Measurements from ENCODE around the gene TMEM30A.

TMEM30A gene

DNA sequence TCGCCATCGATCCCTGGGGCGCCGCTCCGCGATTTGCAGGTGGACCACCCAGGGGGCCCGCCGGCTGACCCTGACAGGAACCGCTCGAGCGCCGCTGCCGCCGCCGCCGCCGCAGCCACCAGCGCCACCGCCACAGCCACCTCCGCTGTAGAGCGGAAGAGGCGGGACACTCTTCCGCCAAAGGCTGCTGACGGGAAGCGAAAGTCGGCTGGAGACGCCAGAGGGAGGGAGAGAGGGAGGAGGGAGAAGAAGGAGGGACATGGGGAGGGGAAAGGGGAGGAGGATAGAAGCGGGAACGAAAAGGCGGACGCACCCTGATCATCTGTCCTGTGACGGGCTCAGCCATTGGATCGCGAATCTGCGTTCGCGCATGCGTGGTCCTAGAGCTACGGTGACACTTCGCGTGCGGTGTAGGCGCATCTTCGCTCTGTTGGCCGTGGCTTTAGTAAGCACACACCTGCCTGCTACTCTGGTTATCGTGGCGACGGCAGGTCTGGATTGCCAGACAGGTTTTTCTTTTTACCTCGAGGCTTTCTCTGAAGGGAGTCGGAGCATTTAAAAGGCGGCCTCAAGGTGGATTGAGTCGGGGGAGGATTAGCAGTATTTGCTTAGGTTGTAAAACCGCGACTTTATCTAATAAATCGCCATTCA lies at the start of gene TMEM30A (continued):
- TF ChIP-seq ZNF211 (tag by site-specific recombination; IDR thresholded peaks at IDR 0.05; ENCODE audit: low read depth) (no peak), ZNF48 (tag by site-specific recombination; IDR thresholded peaks at IDR 0.05) (no peak), ZNF501 (tag by site-specific recombination; IDR thresholded peaks at IDR 0.05) (peak; percentile 68), ZNF423 (tag by site-specific recombination; IDR thresholded peaks at IDR 0.05) (no peak), ZEB2 (tag by site-specific recombination; IDR thresholded peaks at IDR 0.05) (peak; percentile 83), ZFP3 (tag by site-specific recombination; IDR thresholded peaks at IDR 0.05; ENCODE audit: low read depth) (no peak), GLI4 (tag by site-specific recombination; IDR thresholded peaks at IDR 0.05) (no peak), ZNF549 (tag by site-specific recombination; IDR thresholded peaks at IDR 0.05) (no peak), ZNF629 (tag by site-specific recombination; IDR thresholded peaks at IDR 0.05) (peak; percentile 83), ZNF138 (tag by site-specific recombination; IDR thresholded peaks at IDR 0.05; ENCODE audit: borderline replicate concordance) (no peak), KLF9 (tag by site-specific recombination; IDR thresholded peaks at IDR 0.05; ENCODE audit: low read depth) (peak; percentile 92), YY2 (tag by site-specific recombination; IDR thresholded peaks at IDR 0.05) (no peak), ZNF585B (tag by site-specific recombination; IDR thresholded peaks at IDR 0.05) (no peak), ZNF155 (tag by site-specific recombination; IDR thresholded peaks at IDR 0.05) (no peak), HOXA7 (CRISPR knock-in tag; IDR thresholded peaks at IDR 0.05; ENCODE audit: borderline replicate concordance) (no peak), ZFHX2 (tag by site-specific recombination; conservative IDR thresholded peaks at IDR 0.05) (no peak), MZF1 (tag by site-specific recombination; IDR thresholded peaks at IDR 0.05; ENCODE audit: borderline replicate concordance) (peak; percentile 13), OVOL3 (tag by site-specific recombination; IDR thresholded peaks at IDR 0.05) (no peak), KLF8 (tag by site-specific recombination; IDR thresholded peaks at IDR 0.05) (peak; percentile 95), ZNF701 (tag by site-specific recombination; IDR thresholded peaks at IDR 0.05) (no peak), ZNF555 (tag by site-specific recombination; conservative IDR thresholded peaks at IDR 0.05) (no peak), ZNF571 (tag by site-specific recombination; IDR thresholded peaks at IDR 0.05) (no peak), ZNF426 (tag by site-specific recombination; IDR thresholded peaks at IDR 0.05) (no peak), ZNF335 (tag by site-specific recombination; conservative IDR thresholded peaks at IDR 0.05) (peak; percentile 30), ZNF558 (tag by site-specific recombination; IDR thresholded peaks at IDR 0.05) (no peak; the same call in 1 of the 2 replicates), ZNF37A (tag by site-specific recombination; IDR thresholded peaks at IDR 0.05) (no peak), EGR2 (tag by site-specific recombination; IDR thresholded peaks at IDR 0.05; ENCODE audit: low read depth) (no peak), ZNF514 (tag by site-specific recombination; IDR thresholded peaks at IDR 0.05) (no peak)
- TF ChIP-seq, protein P1, sequence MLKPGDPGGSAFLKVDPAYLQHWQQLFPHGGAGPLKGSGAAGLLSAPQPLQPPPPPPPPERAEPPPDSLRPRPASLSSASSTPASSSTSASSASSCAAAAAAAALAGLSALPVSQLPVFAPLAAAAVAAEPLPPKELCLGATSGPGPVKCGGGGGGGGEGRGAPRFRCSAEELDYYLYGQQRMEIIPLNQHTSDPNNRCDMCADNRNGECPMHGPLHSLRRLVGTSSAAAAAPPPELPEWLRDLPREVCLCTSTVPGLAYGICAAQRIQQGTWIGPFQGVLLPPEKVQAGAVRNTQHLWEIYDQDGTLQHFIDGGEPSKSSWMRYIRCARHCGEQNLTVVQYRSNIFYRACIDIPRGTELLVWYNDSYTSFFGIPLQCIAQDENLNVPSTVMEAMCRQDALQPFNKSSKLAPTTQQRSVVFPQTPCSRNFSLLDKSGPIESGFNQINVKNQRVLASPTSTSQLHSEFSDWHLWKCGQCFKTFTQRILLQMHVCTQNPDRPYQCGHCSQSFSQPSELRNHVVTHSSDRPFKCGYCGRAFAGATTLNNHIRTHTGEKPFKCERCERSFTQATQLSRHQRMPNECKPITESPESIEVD (tag by site-specific recombination; IDR thresholded peaks at IDR 0.05) = no peak
- TF ChIP-seq, protein P2, sequence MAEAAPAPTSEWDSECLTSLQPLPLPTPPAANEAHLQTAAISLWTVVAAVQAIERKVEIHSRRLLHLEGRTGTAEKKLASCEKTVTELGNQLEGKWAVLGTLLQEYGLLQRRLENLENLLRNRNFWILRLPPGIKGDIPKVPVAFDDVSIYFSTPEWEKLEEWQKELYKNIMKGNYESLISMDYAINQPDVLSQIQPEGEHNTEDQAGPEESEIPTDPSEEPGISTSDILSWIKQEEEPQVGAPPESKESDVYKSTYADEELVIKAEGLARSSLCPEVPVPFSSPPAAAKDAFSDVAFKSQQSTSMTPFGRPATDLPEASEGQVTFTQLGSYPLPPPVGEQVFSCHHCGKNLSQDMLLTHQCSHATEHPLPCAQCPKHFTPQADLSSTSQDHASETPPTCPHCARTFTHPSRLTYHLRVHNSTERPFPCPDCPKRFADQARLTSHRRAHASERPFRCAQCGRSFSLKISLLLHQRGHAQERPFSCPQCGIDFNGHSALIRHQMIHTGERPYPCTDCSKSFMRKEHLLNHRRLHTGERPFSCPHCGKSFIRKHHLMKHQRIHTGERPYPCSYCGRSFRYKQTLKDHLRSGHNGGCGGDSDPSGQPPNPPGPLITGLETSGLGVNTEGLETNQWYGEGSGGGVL (tag by site-specific recombination; IDR thresholded peaks at IDR 0.05) = peak; percentile 100
- TF ChIP-seq, protein P3, sequence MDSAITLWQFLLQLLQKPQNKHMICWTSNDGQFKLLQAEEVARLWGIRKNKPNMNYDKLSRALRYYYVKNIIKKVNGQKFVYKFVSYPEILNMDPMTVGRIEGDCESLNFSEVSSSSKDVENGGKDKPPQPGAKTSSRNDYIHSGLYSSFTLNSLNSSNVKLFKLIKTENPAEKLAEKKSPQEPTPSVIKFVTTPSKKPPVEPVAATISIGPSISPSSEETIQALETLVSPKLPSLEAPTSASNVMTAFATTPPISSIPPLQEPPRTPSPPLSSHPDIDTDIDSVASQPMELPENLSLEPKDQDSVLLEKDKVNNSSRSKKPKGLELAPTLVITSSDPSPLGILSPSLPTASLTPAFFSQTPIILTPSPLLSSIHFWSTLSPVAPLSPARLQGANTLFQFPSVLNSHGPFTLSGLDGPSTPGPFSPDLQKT (IDR thresholded peaks at IDR 0.05; ENCODE audit: borderline replicate concordance, low read depth, low read length) = no peak
- TF ChIP-seq, protein P4, sequence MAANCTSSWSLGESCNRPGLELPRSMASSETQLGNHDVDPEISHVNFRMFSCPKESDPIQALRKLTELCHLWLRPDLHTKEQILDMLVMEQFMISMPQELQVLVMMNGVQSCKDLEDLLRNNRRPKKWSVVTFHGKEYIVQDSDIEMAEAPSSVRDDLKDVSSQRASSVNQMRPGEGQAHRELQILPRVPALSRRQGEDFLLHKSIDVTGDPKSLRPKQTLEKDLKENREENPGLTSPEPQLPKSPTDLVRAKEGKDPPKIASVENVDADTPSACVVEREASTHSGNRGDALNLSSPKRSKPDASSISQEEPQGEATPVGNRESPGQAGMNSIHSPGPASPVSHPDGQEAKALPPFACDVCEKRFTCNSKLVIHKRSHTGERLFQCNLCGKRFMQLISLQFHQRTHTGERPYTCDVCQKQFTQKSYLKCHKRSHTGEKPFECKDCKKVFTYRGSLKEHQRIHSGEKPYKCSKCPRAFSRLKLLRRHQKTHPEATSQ (tag by site-specific recombination; IDR thresholded peaks at IDR 0.05) = peak; percentile 32; the same call in 1 of the 2 replicates
- TF ChIP-seq, protein P5, sequence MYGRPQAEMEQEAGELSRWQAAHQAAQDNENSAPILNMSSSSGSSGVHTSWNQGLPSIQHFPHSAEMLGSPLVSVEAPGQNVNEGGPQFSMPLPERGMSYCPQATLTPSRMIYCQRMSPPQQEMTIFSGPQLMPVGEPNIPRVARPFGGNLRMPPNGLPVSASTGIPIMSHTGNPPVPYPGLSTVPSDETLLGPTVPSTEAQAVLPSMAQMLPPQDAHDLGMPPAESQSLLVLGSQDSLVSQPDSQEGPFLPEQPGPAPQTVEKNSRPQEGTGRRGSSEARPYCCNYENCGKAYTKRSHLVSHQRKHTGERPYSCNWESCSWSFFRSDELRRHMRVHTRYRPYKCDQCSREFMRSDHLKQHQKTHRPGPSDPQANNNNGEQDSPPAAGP (tag by site-specific recombination; IDR thresholded peaks at IDR 0.05) = peak; percentile 91
- TF ChIP-seq, protein P6, sequence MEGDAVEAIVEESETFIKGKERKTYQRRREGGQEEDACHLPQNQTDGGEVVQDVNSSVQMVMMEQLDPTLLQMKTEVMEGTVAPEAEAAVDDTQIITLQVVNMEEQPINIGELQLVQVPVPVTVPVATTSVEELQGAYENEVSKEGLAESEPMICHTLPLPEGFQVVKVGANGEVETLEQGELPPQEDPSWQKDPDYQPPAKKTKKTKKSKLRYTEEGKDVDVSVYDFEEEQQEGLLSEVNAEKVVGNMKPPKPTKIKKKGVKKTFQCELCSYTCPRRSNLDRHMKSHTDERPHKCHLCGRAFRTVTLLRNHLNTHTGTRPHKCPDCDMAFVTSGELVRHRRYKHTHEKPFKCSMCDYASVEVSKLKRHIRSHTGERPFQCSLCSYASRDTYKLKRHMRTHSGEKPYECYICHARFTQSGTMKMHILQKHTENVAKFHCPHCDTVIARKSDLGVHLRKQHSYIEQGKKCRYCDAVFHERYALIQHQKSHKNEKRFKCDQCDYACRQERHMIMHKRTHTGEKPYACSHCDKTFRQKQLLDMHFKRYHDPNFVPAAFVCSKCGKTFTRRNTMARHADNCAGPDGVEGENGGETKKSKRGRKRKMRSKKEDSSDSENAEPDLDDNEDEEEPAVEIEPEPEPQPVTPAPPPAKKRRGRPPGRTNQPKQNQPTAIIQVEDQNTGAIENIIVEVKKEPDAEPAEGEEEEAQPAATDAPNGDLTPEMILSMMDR (tag by site-specific recombination; IDR thresholded peaks at IDR 0.05) = peak; percentile 66

Data from HEK293 (cell line).